ENCODE results near the gene MESP2.

- no peak for TF ChIP-seq CTCF (IDR thresholded peaks at IDR 0.05)
- TF ChIP-seq ZFX (IDR thresholded peaks at IDR 0.05; ENCODE audit: borderline replicate concordance) = no peak
These were observed 38.1 kb downstream of the MESP2 start for GRCh38 chr15:89814112-89814742.

Data from 22Rv1 (cell line).